SU-DHL-6 (cell line): ENCODE measurements around the gene SCML2.

Source experiments
- H2AFZ ChIP-seq: fragments of 200-600 bp; sonication (generic); 2 replicates; pipeline ENCODE4 v1.6.1; 2014; ENCODE audit warnings: low read depth, mild to moderate bottlenecking, moderate library complexity, mixed read lengths, antibody characterized with exemption, low read length; ENCODE audit not compliant: severe bottlenecking
- H3F3A ChIP-seq: fragments of 200-600 bp; shearing (Covaris generic); 2 replicates; pipeline ENCODE4 v1.6.0; 2016; ENCODE audit warnings: antibody characterized with exemption, mild to moderate bottlenecking; ENCODE audit not compliant: insufficient read depth
- H3K27ac ChIP-seq: fragments of 200-600 bp; sonication (generic); 2 replicates; pipeline ENCODE4 v1.5.1; 2016; ENCODE audit warnings: low read depth, mild to moderate bottlenecking, low read length, moderate library complexity, mixed read lengths
- H3K27me3 ChIP-seq: fragments of 200-600 bp; sonication (generic), shearing (Covaris generic); 2 replicates; pipeline ENCODE4 v1.6.0; 2014; ENCODE audit warnings: mild to moderate bottlenecking, low read length
- H3K36me3 ChIP-seq: fragments of 200-600 bp; sonication (generic); 2 replicates; pipeline ENCODE4 v1.6.1; 2014; ENCODE audit warnings: mild to moderate bottlenecking, low read length, mixed read lengths
- H3K4me2 ChIP-seq: fragments of 300-600, 200-600 bp; shearing (Covaris generic), sonication (generic); 2 replicates; pipeline ENCODE4 v1.6.0; 2014; ENCODE audit warnings: low read length, low read depth, mild to moderate bottlenecking; ENCODE audit not compliant: poor library complexity, severe bottlenecking
- H3K4me3 ChIP-seq: fragments of 200-600 bp; sonication (generic); 2 replicates; pipeline ENCODE4 v1.5.1; 2014; ENCODE audit warnings: antibody characterized with exemption, low read length, mild to moderate bottlenecking, mixed read lengths; ENCODE audit not compliant: insufficient read depth, poor library complexity, severe bottlenecking
- H3K79me2 ChIP-seq: fragments of 200-600 bp; sonication (generic); 2 replicates; pipeline ENCODE4 v1.6.1; 2014; ENCODE audit warnings: mild to moderate bottlenecking, low read length, moderate library complexity; ENCODE audit not compliant: insufficient read depth
- H3K9ac ChIP-seq: fragments of 200-600 bp; sonication (generic); 2 replicates; pipeline ENCODE4 v1.7.0; 2014; ENCODE audit warnings: mild to moderate bottlenecking, low read length
- H3K9me2 ChIP-seq: fragments of 200-600 bp; sonication (generic); replicated peaks from 2 replicates; pipeline ENCODE4 v1.6.1; 2014; ENCODE audit warnings: low read length; ENCODE audit not compliant: insufficient read depth
- H3K9me3 ChIP-seq: fragments of 200-600 bp; sonication (generic); 2 replicates; pipeline ENCODE4 v1.6.1; 2014; ENCODE audit warnings: low read length, mixed read lengths; ENCODE audit not compliant: insufficient read depth
- H4K20me1 ChIP-seq: fragments of 200-600 bp; sonication (generic); 2 replicates; pipeline ENCODE4 v1.6.1; 2014; ENCODE audit warnings: low read depth, mild to moderate bottlenecking, antibody characterized with exemption, low read length, moderate library complexity, mixed read lengths
- EZH2phosphoT487 ChIP-seq: fragments of 200-600 bp; sonication (generic), shearing (Covaris generic); conservative IDR thresholded peaks from 2 replicates; pipeline ENCODE4 v1.6.1; 2018; ENCODE audit warnings: mild to moderate bottlenecking, antibody characterized with exemption, low read length, moderate library complexity, mixed read lengths
- TF ChIP-seq, protein P1 (sequence below): fragments of 200-600 bp; sonication (generic); IDR thresholded peaks from one replicate; pipeline ENCODE4 v1.5.1; 2017; ENCODE audit warnings: antibody characterized with exemption, mild to moderate bottlenecking, low read length, moderate library complexity; ENCODE audit not compliant: insufficient read depth, poor library complexity, severe bottlenecking

Gene SCML2

DNA sequence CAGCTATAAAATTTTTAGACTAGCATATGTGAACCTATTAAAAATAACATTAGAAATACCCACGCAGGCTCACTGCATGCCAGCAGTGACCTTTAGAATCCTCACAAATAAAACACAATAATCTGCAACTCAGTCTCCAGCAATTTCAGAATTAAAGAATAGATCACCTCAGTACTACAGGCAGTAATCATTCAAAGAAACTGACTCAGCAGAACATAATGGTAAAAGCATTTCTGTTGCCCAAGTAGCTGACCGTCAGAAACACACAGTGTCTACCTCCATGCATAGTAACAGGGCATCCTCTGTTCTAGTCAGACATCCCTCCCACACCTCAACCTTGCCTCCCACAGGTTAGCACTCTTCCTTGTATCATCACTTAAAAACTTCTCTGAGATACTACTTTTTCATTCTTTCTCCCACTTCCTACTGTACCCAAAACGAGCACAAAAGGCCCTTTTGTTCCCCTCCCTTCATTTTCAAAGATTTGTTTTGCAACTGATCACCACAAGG is 68.1 kb downstream of the SCML2 start:
- Histone ChIP-seq H3K9ac (no peak overlapping the region), H3K27me3 (no peaks in the 10 kb centered on the region), H3K79me2 (no peaks in the 10 kb centered on the region), H2AFZ (no peak overlapping the region), H3F3A (no peaks in the 10 kb centered on the region), H4K20me1 (no peaks in the 10 kb centered on the region), H3K9me2 (no peaks in the 10 kb centered on the region), H3K27ac (no peak overlapping the region), H3K4me2 (no peak overlapping the region), H3K36me3 (no peaks in the 10 kb centered on the region), H3K9me3 (no peaks in the 10 kb centered on the region), H3K4me3 (no peak overlapping the region)
- TF ChIP-seq, protein P1, sequence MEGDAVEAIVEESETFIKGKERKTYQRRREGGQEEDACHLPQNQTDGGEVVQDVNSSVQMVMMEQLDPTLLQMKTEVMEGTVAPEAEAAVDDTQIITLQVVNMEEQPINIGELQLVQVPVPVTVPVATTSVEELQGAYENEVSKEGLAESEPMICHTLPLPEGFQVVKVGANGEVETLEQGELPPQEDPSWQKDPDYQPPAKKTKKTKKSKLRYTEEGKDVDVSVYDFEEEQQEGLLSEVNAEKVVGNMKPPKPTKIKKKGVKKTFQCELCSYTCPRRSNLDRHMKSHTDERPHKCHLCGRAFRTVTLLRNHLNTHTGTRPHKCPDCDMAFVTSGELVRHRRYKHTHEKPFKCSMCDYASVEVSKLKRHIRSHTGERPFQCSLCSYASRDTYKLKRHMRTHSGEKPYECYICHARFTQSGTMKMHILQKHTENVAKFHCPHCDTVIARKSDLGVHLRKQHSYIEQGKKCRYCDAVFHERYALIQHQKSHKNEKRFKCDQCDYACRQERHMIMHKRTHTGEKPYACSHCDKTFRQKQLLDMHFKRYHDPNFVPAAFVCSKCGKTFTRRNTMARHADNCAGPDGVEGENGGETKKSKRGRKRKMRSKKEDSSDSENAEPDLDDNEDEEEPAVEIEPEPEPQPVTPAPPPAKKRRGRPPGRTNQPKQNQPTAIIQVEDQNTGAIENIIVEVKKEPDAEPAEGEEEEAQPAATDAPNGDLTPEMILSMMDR, result no peak

DNA sequence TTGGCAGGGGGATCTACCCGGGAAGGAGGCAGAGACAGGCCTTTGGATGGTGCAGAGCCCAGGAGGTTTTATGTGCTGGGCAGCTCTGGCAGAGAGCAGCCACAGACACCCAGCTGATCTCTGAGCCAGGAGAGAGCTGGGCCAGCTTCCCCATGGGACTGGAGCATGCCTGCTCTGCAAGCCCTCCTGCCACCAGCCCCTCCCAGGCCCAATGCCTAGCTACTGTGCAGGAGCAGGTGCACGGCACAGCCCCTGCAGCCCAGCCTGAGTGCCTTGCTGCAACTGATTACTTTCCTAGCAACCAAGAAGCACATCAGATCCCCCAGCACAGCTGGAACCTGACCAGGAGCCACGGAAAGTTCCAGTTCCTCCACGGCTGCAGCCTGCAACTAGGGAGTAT is 76.0 kb downstream of the SCML2 start:
- H3K4me3 ChIP-seq, result no peak overlapping the region
- H3K9me3 ChIP-seq, result no peaks in the 10 kb centered on the region
- no peak overlapping the region for H3K9ac ChIP-seq
- TF ChIP-seq, protein P1, result no peak
- TF ChIP-seq EZH2phosphoT487, result no peak
- no peaks in the 10 kb centered on the region for H3K79me2 ChIP-seq
- no peak overlapping the region for H2AFZ ChIP-seq
- H3K9me2 ChIP-seq, result no peaks in the 10 kb centered on the region
- H3F3A ChIP-seq, result no peaks in the 10 kb centered on the region
- no peak overlapping the region for H3K4me2 ChIP-seq
- H4K20me1 ChIP-seq, result no peaks in the 10 kb centered on the region
- no peak overlapping the region for H3K27ac ChIP-seq
- no peaks in the 10 kb centered on the region for H3K36me3 ChIP-seq
- no peaks in the 10 kb centered on the region for H3K27me3 ChIP-seq

DNA sequence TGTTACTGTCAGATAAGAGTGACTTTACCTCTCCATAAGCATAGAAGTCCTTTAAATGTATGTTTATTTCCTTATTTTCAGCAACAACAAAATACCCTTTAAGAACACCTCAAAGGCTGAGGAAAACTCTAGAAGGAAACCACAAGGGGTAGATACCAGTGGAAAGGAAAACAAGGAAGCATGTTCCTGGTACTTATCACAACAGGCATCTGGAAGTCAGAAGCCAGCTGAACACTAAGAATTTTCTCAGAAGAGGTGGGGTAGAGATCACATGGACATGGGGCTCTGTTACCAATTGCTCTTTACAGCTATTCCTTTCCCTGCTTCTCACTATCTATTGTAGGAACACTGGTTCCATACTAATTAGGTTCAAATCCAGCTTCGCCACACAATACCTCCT is 82.3 kb downstream of the SCML2 start:
- no peak for TF ChIP-seq EZH2phosphoT487
- TF ChIP-seq, protein P1, result no peak
- Histone ChIP-seq H4K20me1 (no peaks in the 10 kb centered on the region), H3K4me3 (no peak overlapping the region), H3K9me2 (no peaks in the 10 kb centered on the region), H3K27ac (no peak overlapping the region), H3K4me2 (no peak overlapping the region), H3K9me3 (no peaks in the 10 kb centered on the region), H3K27me3 (no peaks in the 10 kb centered on the region), H3K9ac (no peak overlapping the region), H3K36me3 (no peaks in the 10 kb centered on the region), H2AFZ (no peak overlapping the region), H3K79me2 (no peaks in the 10 kb centered on the region), H3F3A (no peaks in the 10 kb centered on the region)
